GM18505 (cell line): ENCODE measurements around the gene ST3GAL3.
A peak's percentile ranks its signal among the peaks of the same experiment; 100 is the strongest.

Experiments used
- ATAC-seq: cut with Tn5 transposase; IDR thresholded peaks from one replicate; pipeline ENCODE4 v1.9.1; 2021; ENCODE audit not compliant: unreplicated experiment
- POLR2A ChIP-seq: IDR thresholded peaks from 4 replicates; pipeline ENCODE4 v1.6.1; 2011; ENCODE audit warnings: borderline replicate concordance; ENCODE audit not compliant: insufficient read depth, insufficient read length; ENCODE audit errors: extremely low read depth

ST3GAL3 gene

GRCh38 chr1:43946236-43947060, 239.1 kb downstream of the ST3GAL3 start, which contains the start of gene IPO13:
TSS of gene IPO13 (plus strand) at chr1:43946950. CDS start at chr1:43947601, 651 bp downstream.
- peak; percentile 91 for ATAC-seq
- peak; percentile 92 for TF ChIP-seq POLR2A

- TF ChIP-seq POLR2A, result no peak
- no peak for ATAC-seq
These were observed 239.9 kb downstream of the ST3GAL3 start for GRCh38 chr1:43947061-43947873.

- ATAC-seq, result no peak
- no peak for TF ChIP-seq POLR2A
These were observed 240.6 kb downstream of the ST3GAL3 start for GRCh38 chr1:43947874-43948437.

- no peak for ATAC-seq
These were observed 242.3 kb downstream of the ST3GAL3 start for GRCh38 chr1:43949678-43950077.

GRCh38 chr1:43951021-43951985, 244.0 kb downstream of the ST3GAL3 start:
- ATAC-seq, result no peak
- TF ChIP-seq POLR2A, result no peak

More at GRCh38 chr1:43949678-43950077, 242.3 kb downstream of the ST3GAL3 start:
- no peak for TF ChIP-seq POLR2A

GRCh38 chr1:43952731-43953346, 245.5 kb downstream of the ST3GAL3 start:
- ATAC-seq, result no peak

GRCh38 chr1:43953361-43953760, 246.0 kb downstream of the ST3GAL3 start:
- ATAC-seq, result no peak

More at GRCh38 chr1:43952731-43953346, 245.5 kb downstream of the ST3GAL3 start:
- TF ChIP-seq POLR2A, result no peak

GRCh38 chr1:43954036-43954435, 246.7 kb downstream of the ST3GAL3 start:
- no peak for TF ChIP-seq POLR2A
- no peak for ATAC-seq

More at GRCh38 chr1:43953361-43953760, 246.0 kb downstream of the ST3GAL3 start:
- no peak for TF ChIP-seq POLR2A

- ATAC-seq, result no peak
- TF ChIP-seq POLR2A, result no peak
These were observed 248.9 kb downstream of the ST3GAL3 start for GRCh38 chr1:43956234-43956633.

- TF ChIP-seq POLR2A, result no peak
- no peak for ATAC-seq
These were observed 250.2 kb downstream of the ST3GAL3 start for GRCh38 chr1:43957407-43958040.
